ENCODE results near the gene MAPRE2.
A peak's percentile ranks its signal among the peaks of the same experiment; 100 is the strongest.
"Not testable (repeated sequence)": the region's sequence is repeated elsewhere in the genome, so short reads cannot be mapped to it uniquely, and the experiment has no call there.

The MAPRE2 gene

DNA sequence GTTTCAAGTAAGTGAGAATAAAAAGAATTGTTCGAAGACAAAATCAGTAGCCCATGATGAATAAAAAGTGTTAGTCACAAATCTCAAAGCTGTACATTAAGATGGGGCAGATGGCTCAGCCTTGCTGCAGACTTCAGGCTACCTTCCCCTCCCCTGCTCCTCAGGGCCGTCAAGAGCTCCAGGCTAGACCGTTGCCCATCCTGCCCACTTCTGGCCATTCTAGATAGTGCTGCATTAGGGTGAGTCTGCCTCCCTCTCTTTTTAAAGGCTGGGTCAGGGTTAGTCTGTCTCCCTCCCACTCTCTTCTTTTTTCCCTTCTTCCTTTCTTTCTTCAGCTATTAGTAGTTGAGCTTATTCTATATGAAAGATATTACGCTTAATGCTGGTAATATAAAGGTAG lies 86.0 kb downstream of the MAPRE2 start:
- peak; percentile 60 for DNase-seq

DNA sequence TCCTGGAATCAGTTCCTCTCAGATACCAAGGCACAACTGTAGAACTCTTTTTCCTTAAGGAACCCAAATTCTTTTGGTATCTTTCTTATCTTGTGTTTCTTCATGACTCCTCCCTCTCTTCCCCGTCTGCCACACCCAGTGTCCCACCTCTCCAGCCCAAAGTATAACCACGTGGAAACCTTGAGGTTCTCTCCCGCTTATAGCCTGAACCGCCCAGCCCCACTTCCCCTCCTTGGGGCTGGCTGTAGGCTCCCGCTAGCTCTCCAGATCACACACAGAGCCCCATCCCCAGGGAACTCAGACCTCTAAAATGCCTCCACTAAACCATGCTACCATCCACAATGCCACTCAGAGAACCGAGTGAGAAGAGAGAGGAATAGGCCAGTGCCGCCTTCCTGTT lies 87.5 kb downstream of the MAPRE2 start:
- no peak for DNase-seq

DNA sequence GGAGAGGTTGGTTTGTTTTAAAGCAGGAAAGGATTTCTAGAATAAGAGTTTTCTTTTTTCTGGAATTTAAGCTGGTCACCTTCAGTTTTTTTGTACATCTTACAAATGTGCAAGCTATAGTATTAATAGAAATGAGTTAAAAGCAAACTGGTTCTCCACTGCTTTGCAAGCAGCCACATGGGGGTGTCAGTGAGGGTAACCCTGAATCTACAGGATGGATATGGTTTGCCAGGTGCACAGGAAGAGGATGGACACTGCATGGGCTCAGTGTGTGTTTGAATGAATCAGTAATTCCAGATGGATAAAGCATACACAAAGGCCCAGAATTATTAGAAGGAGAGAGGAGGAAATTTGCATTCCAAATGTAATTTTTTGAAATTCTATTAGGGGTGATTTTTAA lies 89.0 kb downstream of the MAPRE2 start:
- no peak for DNase-seq

DNA sequence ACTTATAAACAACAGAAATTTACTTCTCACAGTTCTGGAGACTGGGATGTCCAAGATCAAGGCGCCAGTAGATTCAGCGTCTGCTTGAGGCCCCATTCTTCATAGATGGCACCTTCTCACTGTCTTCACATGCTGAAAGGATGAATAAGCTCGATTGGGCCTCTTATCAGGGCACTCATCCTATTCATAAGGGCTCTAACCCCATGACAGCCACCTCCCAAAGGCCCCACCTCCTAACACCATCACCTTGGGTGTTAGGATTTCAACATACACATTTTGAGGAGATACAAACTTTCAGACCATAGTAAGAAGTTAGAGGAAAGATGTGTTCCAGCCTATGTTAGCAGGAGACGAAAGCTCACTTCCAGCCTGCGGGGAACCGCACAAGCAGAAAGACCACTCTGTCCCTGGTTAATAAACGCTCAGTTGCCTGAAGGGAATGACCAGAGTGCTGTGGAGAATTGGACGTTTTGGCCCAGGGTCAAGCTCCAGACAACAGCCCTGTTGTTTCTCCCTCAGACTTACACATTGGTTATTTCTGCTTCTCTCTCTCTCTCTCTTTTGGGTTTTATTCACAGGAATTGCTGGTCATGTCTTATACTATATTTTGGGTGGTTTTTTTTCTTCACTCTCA lies 90.3 kb downstream of the MAPRE2 start:
- DNase-seq = no peak

DNA sequence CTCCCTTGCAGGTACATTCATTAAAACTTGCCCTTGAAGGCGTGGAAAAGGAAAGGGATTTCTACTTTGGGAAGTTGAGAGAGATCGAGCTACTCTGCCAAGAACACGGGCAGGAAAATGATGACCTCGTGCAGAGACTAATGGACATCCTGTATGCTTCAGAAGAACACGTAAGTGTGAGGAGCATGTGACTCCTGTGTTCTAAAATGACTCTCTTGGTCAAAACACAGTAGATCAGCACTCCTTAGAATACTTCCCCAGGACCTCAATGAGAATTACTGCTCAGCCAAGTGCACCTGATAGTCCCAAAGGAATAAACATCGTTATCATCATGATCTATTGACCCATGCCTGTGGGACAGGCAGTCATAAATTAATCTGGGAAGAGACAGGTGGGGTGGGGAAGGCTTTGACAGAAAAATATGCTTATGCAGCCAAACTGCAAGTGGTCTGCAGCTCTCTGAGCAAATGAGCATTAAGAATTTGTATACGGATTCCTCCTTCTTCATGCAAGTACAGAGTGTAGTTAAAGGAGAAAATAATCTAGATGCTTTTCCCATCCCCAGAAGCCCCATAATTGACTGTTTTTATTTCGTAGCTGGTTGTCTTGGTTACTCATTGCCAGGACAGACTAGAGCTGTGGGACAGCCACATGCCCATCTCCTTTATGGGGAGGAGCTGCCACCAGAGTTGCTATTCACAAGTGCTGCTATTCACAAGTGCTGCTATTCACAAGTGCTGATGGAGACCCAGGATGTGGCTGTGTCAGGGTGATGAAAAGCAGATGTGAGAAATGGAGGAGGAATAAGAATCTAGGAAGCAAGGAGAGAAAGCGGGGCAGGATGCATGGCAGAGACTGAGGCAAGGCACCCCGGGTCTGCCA lies 91.0 kb downstream of the MAPRE2 start:
- DNase-seq = no peak

DNA sequence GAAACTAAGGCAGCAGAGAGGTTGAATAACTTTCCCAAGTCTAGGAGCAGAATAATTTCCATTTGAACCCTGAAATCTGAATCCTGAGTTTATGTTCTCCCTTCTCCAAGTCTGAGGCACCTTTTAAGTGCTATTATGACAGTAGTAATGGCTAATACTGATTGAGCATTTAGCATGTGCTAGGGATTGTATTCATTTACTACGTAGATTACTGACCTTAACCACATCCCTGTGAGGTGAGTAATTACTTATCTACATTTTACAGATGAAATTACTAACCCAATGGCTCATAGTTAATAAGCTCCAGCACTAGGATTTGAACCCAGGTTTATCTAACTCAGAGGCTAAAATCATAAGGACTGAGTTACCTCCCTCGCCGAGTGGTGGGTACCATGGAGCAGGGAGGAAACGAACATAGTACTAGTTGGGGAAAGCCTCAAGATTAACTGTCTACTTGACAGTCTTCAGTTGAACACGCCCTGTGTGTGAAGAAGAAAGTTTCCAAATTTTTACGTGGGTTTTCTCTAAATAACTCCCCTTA lies 93.0 kb downstream of the MAPRE2 start:
- peak; percentile 16 for DNase-seq

DNA sequence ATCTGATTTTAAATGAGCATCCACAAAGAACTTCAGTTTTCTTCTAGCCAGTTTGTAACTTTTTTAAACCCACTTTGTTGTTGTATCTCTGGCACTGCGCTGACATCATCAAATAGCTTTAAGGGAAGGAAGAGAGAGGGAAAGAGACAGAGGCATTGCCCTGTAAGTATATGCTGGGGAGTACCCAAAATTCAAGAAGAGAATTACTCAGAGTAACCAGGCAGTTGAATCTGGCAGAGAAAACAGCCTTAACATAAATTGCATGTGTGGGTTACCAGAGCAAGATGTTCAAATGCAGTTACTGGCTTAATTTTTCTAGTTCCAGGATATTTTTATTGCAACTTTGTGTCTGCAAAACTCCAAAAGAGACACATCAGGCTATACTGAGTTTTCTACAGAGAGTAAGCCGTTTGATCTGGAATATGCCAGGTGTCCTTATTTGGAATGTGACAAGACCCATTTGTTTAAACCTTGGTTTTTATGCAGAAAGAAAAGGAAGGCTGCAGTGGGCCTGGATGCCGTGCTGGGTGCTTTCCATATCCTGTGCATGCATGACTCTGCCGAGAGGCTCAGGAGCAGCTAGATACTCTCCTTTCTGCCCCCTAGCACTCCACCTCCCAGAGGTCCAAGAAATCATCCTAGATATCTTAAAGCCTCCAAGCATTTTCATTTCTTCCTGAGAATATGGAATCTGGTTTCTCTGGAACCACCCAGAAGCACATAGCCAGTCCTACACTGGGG lies 93.7 kb downstream of the MAPRE2 start:
- DNase-seq = no peak

DNA sequence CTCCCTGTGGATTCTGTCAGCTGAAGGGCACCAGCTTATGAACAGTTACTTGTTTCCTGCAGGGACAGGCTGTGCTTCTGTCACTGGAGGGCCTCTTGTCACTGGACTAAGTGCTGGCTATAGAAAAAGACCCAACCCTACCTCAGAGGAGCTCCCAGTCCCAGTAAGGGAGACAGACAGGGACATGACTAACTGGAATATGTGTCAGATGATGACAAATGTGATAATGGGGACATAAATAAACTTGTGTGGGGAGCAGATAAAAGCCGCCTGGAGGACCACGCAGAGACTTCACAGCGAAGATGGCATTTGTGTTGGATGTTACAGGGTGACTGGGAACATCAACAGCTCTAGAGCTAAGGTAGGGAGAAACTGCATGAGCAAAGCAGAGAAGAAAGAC lies 95.0 kb downstream of the MAPRE2 start:
- DNase-seq = peak; percentile 72

DNA sequence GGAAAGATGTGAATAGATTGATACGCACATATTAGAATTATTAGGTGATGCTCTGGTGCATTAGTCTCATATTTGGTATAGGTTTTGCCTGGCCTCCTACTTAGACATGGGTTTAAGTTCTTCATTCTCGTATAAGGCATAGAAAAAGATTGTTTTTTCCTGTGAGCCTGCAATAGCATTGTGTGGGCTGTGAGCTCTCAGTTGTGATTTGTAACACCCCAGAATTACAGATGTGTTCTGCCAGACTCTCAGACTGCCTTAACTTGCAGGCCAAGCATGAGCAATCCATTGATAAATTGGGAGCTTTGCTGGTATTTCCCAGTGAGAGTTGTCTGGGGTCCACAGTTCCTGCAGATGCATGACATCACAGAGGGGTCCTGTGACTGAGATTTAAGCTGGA lies 95.7 kb downstream of the MAPRE2 start:
- DNase-seq = no peak

DNA sequence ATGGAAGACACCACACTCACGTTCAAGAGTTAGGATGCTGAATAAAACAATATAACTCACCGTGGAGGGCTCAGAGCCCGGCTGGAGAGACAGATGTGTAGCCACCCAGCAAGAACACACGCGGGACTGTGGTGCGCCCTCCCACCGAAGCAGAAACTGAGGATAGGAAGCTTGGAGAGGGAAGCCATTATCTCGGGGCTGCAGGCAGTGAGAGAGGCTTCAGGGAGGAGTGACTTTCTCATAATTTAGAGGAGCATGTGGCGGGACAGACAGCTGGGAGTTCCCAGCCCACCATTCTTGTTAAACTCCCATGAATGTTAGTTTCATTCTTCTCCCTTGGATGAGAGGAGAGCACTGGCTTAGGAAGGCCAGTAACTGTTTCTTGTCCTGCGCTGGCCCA lies 96.4 kb downstream of the MAPRE2 start:
- DNase-seq = peak; percentile 35

DNA sequence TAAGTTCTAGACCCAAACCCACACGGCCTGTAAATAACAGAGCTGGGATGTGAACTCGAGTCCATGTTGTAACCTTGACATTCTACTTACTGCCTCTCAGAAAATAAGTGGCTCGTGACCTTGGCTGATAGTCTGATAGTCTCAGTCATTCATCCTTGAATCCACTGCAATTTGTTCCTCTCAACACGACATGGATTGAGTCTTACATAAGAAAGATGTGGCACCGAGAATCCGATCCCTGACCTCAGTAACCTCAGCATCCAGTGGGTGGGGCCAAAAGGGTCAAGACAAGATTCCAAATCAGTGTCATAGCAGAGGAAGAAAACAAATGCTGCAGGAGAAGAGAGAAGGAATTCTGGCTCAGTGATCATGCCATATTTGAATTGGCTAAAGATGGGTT lies 97.6 kb downstream of the MAPRE2 start:
- no peak for DNase-seq

DNA sequence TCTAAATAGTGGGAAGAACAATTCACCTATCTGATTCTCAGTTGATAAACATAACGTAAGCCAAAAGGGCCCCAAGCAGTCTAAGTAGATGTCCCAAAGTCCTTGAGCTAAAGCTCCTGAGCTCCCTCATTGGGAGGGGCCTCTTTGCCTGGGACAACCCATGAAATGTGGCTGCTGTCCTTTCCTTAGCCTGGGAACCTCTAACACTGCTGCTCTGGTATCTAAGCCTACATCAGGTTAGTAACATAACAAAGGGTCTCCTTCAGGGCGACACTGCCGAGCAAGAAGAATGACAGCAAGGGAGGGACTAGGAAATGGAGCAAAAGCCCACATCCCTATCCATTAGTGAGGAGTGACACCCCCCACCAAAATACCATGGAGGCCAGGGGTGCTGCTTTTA lies 98.3 kb downstream of the MAPRE2 start:
- DNase-seq = no peak

DNA sequence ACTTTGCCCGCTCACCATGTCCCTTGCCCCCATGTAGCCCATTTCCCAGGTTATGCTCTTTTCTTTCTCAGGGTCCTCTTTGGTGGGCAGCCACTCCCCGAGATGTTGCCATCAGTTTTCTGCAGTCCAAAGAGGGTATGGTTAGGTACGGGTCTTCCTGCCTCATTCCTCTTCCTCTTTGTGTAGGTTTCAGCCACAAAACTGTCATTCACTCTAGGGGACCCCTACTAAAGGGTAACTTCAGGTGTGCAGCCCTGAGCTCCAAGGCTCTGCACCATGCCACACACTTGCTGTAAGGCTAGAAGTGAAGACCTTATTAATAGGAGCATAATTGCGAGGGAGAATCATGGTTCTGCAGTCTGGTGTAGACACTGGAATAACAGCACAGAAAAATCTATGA lies 99.9 kb downstream of the MAPRE2 start:
- no peak for DNase-seq

DNA sequence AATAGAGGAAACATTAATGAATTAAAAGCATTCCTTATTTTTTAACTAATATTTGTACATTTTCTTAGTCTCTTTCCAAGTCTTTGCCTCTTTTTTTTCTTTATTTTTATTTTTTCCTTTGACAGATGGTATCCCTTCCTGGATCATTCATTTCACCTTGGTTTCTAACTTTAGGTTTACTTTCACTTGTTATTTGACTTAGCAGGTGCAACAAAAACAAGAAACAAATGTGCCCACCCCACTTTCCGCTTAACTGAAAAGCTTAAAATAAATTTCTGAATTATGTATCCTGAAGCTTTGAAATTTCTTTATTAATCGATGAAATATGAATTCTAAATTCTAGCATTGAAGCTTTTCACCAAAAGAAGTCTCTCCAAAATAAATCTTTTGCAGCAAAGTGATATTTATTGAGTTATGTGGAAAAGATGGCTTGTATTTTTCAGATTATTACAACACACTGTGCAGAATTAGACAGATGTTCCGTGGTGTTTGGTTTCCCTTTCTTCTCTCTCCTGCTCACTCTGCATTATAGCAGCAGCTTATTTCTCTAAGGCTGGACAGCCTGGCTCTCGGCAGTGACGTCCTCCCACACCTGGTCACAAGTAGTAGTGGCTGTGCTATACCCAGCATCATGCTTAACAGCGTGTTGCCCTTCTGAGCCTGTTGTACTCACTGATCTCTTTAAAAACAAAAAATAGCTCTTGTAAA lies 100.5 kb downstream of the MAPRE2 start:
- DNase-seq = no peak

DNA sequence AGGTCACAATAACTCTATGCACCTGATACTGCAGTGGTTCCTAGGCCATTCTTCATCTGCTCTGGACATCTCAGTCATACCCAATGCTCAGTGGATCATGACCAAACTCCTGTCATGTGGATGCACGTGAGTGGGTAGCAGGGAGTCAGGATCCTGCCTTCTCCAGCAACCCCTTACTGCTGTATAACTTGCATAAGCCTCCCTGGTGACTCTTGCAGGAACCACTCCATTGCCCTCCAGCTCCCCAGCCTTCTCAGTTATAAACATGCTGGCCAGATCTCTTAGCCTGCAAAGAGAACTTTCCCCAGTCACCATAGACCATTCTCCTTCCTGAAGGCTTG lies 101.0 kb downstream of the MAPRE2 start:
- DNase-seq = no peak

DNA sequence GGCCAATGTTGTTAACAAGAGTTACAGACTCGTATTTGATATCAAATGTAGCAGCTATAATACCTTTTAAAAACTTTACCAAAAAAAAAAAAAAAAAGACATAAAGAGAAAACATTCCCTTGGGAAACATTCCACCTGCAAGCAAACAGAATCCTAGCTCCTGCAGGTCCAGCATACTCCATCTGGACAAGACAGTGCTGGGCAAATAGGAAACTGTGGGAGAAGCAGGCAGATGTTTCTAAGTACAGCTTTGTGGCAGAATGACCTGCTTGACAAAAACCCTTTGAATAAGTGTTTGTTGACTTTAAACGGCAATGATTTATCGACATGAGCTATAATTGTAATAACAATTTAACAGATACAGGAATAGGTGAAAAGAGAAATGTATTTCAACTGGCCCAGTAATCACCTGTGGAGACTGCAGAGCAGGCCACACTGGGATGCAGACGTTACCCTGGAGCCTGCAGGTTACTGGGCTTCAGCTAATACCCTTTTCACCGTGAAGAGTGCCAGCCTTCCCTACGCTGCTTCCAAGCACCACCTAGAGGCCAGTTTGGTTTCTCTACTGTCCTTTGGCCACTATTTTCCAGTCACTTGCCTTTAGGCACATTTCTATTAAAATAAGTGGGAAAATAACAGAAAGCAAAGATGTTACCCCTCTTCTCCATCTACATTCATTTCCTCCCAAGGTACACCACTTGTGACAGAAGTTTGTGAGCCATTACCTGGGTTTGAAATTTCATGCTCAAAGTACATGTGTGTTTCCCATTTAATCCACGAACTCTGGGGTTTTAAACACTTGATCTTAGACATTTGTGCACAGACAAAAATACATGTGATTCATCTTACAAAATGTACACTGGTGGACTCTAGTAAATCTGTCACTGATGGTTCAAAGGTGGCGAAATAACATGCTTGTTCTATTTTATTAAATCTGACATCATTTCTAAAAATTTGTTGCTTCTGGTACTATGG lies 102.7 kb downstream of the MAPRE2 start:
- peak; percentile 76 for DNase-seq

DNA sequence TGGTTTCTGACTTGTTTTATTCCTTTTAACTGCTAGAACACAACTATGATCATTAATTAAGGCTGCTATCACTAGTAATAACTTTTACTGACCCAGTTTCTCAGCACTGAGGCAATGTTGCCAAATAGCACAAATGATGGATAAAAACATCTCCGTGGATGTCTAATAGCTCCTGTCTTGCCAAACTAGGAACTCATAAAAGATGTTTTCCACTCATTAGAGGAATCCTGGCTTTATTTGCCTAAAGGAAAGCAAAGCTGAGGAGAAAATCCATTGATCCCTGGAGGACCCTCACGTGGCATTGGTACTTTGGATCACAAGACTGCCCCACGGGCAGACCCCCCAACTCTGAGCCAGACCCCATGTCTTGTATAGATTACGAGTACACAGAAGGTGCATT lies 103.5 kb downstream of the MAPRE2 start:
- no peak for DNase-seq

DNA sequence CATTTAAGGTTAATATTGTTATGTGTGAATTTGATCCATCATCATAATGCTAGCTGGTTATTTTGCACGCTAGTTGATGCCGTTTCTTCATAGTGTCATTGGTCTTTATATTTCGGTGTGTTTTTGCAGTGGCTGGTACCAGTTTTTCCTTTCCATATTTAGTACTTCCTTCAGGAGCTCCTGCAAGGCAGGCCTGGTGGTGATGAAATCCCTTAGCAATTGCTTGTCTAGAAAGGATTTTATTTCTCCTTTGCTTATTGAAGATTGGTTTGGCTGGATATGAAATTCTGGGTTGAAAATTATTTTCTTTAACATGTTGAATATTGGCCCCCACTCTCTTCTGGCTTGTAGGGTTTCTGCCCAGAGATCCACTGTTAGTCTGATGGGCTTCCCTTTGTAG lies 109.0 kb downstream of the MAPRE2 start:
- DNase-seq = not testable (repeated sequence)

DNA sequence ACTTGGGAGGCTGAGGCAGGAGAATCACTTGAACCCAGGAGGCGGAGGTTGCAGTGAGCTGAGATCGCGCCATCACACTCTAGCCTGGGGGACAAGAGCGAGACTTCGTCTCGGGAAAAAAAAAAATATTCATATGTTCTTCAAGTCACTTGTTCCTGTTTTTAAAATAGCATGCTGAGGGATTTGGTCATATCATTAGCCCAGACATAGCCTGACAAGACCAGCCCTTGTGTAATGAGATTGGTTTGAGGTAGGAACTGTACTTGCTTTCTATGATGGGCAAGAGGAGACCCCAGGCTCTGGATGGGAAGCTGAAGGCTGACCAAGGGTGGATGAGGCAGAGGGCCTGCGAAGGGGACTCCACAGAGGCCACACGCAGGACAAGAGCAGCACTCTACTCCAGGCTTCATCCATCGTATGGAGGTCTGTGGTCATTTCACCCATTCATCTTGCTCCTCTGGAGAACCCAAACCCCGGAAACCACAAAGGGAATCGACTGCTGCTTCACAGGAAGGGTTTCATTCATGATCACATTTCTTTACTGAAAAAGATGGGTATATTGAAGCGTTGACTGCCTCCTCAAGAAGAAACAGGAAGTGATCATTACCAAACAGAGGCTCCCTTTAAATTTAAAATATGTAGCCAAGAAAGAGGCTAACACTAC lies 112.5 kb downstream of the MAPRE2 start:
- no peak for DNase-seq

DNA sequence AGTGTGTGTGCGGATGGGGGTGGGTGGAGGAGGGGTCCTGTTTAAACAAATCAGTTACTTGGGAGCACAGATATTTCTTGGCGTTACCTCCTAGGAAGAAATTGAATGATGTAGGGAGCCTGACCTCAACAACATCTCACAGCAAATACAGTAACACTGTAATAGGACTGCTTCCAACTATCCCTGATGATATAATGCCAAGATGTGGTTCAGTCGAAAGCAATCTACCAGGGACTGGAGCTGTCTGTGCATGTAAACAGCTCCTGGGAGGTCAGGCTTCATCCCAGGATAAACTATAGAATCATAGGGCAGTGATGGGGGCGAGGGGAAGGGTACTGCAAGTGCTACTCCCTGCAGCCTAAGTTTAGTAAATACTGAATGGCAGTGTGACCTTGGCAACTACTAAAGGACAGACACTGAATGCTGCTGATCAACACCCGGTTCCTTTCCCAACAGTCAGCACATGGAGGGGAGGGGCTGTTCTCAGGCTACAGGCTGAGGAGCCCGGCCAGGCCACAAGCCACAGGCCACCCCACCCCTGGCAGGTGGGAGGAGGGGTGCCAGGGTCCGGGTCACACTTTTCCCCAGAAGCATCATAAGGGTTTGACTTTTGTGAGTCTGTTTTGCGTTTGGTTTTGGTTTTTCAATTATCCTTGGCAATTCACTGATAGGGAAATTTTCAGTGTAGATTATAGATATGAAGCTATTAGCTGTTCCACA lies 114.3 kb downstream of the MAPRE2 start:
- peak; percentile 54 for DNase-seq

DNA sequence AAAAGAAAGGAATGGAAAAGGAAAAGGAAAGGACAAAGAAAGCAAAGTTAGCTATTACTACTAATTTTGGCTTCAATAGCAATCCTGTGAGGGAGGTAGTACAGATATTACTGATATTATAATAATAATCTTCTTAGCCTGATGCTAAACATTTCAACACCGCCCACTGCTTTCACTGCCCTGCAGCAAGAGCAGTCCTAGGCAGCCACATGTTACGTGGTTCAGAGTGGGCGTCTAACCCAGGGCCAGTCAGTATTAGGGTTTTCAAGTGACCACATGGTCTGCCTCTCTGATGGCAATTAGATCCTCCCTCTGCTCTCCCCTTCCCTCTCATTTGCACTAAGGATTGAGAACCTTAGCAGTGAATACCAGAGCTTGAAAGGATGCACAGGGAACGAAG lies 116.0 kb downstream of the MAPRE2 start:
- no peak for DNase-seq
